ENCODE data around the gene CREB5. TPM values are rescaled to one million over a fixed set of nuclear protein-coding genes. Genes with fewer than 3 reads are reported as not detected.

CREB5 gene
- total RNA-seq, 1 experiment from 2014 or later: 1.3 TPM

- peaks cover 8% of the 10 kb centered on the region for H3K4me1 Mint-ChIP-seq
- DNase-seq (ENCODE audit: low spot score): no peak
- H3K36me3 Mint-ChIP-seq: no peaks in the 10 kb centered on the region
- ChIA-PET CTCF (interaction anchor here (1.3 kb wide), 1 partner anchor 28 kb away, joined by 3 read pairs; no protein-coding TSS in a partner anchor), POLR2A (no interaction called here)
- no peak overlapping the region for H3K4me3 Mint-ChIP-seq
- H3K27ac Mint-ChIP-seq: no peak overlapping the region
- ATAC-seq: no peak
- no peak for TF ChIP-seq GABPB1 (CRISPR knock-in tag; IDR thresholded peaks at IDR 0.05)
- TF ChIP-seq GTF2I (CRISPR knock-in tag; conservative IDR thresholded peaks at IDR 0.05): no peak
- TF ChIP-seq ESRRA (CRISPR knock-in tag; IDR thresholded peaks at IDR 0.05; ENCODE audit: borderline replicate concordance): no peak
- TF ChIP-seq ZNF121 (CRISPR knock-in tag; IDR thresholded peaks at IDR 0.05): no peak
- TF ChIP-seq ZNF512 (CRISPR knock-in tag; IDR thresholded peaks at IDR 0.05; ENCODE audit: borderline replicate concordance): no peak
- TF ChIP-seq TEAD4 (CRISPR knock-in tag; IDR thresholded peaks at IDR 0.05): no peak
- no peak for TF ChIP-seq NR1H2 (CRISPR knock-in tag; IDR thresholded peaks at IDR 0.05)
- no peak for TF ChIP-seq PRRX2 (CRISPR knock-in tag; IDR thresholded peaks at IDR 0.05)
- no peak for TF ChIP-seq ATF2 (CRISPR knock-in tag; IDR thresholded peaks at IDR 0.05; ENCODE audit: borderline replicate concordance, low read depth)
- TF ChIP-seq CDX4 (CRISPR knock-in tag; IDR thresholded peaks at IDR 0.05; ENCODE audit: borderline replicate concordance): no peak
- no peak for TF ChIP-seq EMX1 (CRISPR knock-in tag; IDR thresholded peaks at IDR 0.05)
- no peak for TF ChIP-seq USF2 (CRISPR knock-in tag; IDR thresholded peaks at IDR 0.05)
- no peak for TF ChIP-seq TEAD1 (CRISPR knock-in tag; IDR thresholded peaks at IDR 0.05)
- TF ChIP-seq ZNF219 (CRISPR knock-in tag; IDR thresholded peaks at IDR 0.05; ENCODE audit: borderline replicate concordance): no peak
- no peak for TF ChIP-seq IRF2 (CRISPR knock-in tag; IDR thresholded peaks at IDR 0.05; ENCODE audit: borderline replicate concordance, low read depth)
- no peak for TF ChIP-seq NFYB (CRISPR knock-in tag; conservative IDR thresholded peaks at IDR 0.05; ENCODE audit: low read depth)
- no peaks in the 10 kb centered on the region for H3K27me3 Mint-ChIP-seq (ENCODE audit: low read depth)
- H3K9me3 Mint-ChIP-seq: no peaks in the 10 kb centered on the region
Observed at GRCh38 chr7:28564033-28564432, 151.7 kb downstream of the CREB5 start.

- ChIA-PET CTCF (interaction anchor here (1.2 to 1.3 kb wide), 2 partner anchors 10 to 29 kb away, joined by 3 read pairs; no protein-coding TSS in a partner anchor), POLR2A (no interaction called here)
- no peak for ATAC-seq
- H3K4me1 Mint-ChIP-seq: peaks cover 3% of the 10 kb centered on the region
- H3K4me3 Mint-ChIP-seq: no peak overlapping the region
- no peaks in the 10 kb centered on the region for H3K36me3 Mint-ChIP-seq
- H3K9me3 Mint-ChIP-seq: no peaks in the 10 kb centered on the region
- H3K27me3 Mint-ChIP-seq (ENCODE audit: low read depth): no peaks in the 10 kb centered on the region
- H3K27ac Mint-ChIP-seq: no peak overlapping the region
- DNase-seq (ENCODE audit: low spot score): no peak
- TF ChIP-seq FOXJ3 (CRISPR knock-in tag; IDR thresholded peaks at IDR 0.05; ENCODE audit: borderline replicate concordance) (no peak), USF2 (CRISPR knock-in tag; IDR thresholded peaks at IDR 0.05) (no peak), HMGXB4 (CRISPR knock-in tag; IDR thresholded peaks at IDR 0.05) (no peak), ARID4B (CRISPR knock-in tag; IDR thresholded peaks at IDR 0.05; ENCODE audit: borderline replicate concordance) (no peak), CREM (CRISPR knock-in tag; IDR thresholded peaks at IDR 0.05) (no peak), HMGA2 (CRISPR knock-in tag; IDR thresholded peaks at IDR 0.05) (no peak), TCF7 (CRISPR knock-in tag; IDR thresholded peaks at IDR 0.05; ENCODE audit: low read depth) (no peak), FOXK1 (CRISPR knock-in tag; IDR thresholded peaks at IDR 0.05) (no peak), TEAD1 (CRISPR knock-in tag; IDR thresholded peaks at IDR 0.05) (no peak), TEAD4 (CRISPR knock-in tag; IDR thresholded peaks at IDR 0.05) (no peak)
Observed at GRCh38 chr7:28564755-28565374, 152.5 kb downstream of the CREB5 start.
